ENCODE measurements around the gene ALAD. TPM values are rescaled to one million over a fixed set of nuclear protein-coding genes. Genes with fewer than 3 reads are reported as not detected.
"Not testable (repeated sequence)": the region's sequence is repeated elsewhere in the genome, so short reads cannot be mapped to it uniquely, and the experiment has no call there.

Gene ALAD
- total and polyA plus RNA-seq, 2 donors (not counting 1 experiment from before 2014, with no cell fraction given), result 13.1 to 42.1 TPM

- Histone ChIP-seq H3K36me3 (ENCODE audit: control insufficient read depth, insufficient read depth, low read length) (no peaks in the 10 kb centered on the region), H3K4me3 (replicated peaks in 1 of 4; ENCODE audit: control extremely low read depth in 1 of 4, insufficient read depth in 1 of 4, low read depth in 3 of 4, low read length in 4 of 4) (no peak overlapping the region), H4K20me1 (ENCODE audit: control insufficient read depth, extremely low read depth, insufficient read depth, low read length) (no peaks in the 10 kb centered on the region), H3K27ac (ENCODE audit: insufficient read depth, low read length) (no peak overlapping the region), H2AFZ (ENCODE audit: low read length) (no peak overlapping the region), H3K9ac (ENCODE audit: insufficient read depth, low read length) (no peak overlapping the region), H3K27me3 (ENCODE audit: control insufficient read depth, insufficient read depth, low read length) (no peaks in the 10 kb centered on the region), H3K4me1 (ENCODE audit: control insufficient read depth, extremely low read depth, insufficient read depth, low read length) (no peaks in the 10 kb centered on the region), H3K79me2 (ENCODE audit: control insufficient read depth, insufficient read depth, low read length) (no peaks in the 10 kb centered on the region), H3K4me2 (ENCODE audit: extremely low read depth, insufficient read depth, low read length) (no peak overlapping the region), H3K9me3 (ENCODE audit: control insufficient read depth, insufficient read depth, low read depth, low read length) (no peaks in the 10 kb centered on the region)
- no peak for TF ChIP-seq CTCF (conservative IDR thresholded peaks at IDR 0.05 in 1 of 2, IDR thresholded peaks at IDR 0.05 in 1 of 2; ENCODE audit: low read depth in 1 of 2, low read length in 2 of 2)
- TF ChIP-seq EZH2 (IDR thresholded peaks at IDR 0.05; ENCODE audit: low read length, missing control alignments), result no peak
- DNase-seq (ENCODE audit: low read depth in 2 of 2), result no peak
These were observed 19.1 kb downstream of the ALAD start for GRCh38 chr9:113381909-113382411.

DNA sequence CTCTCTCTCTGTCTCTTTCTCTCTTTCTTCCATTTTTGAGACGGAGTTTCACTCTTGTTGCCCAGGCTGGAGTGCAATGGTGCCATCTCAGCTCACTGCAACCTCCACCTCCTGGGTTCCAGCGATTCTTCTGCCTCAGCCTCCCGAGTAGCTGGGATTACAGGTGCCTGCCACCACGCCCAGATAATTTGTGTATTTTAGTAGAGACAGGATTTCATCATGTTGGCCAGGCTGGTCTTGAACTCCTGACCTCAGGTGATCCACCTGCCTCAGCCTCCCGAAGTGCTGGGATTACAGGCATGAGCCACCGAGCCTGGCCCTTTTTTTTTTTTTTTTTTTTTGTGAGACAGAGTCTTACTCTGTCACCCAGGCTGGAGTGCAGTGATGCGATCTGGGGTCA lies 19.6 kb downstream of the ALAD start:
- not testable (repeated sequence) for H3K27ac ChIP-seq (ENCODE audit: insufficient read depth, low read length); H3K4me3 ChIP-seq (replicated peaks in 1 of 4; ENCODE audit: control extremely low read depth in 1 of 4, insufficient read depth in 1 of 4, low read depth in 3 of 4, low read length in 4 of 4); H4K20me1 ChIP-seq (ENCODE audit: control insufficient read depth, extremely low read depth, insufficient read depth, low read length); H3K9me3 ChIP-seq (ENCODE audit: control insufficient read depth, insufficient read depth, low read depth, low read length); H3K9ac ChIP-seq (ENCODE audit: insufficient read depth, low read length); H2AFZ ChIP-seq (ENCODE audit: low read length); H3K36me3 ChIP-seq (ENCODE audit: control insufficient read depth, insufficient read depth, low read length); DNase-seq (ENCODE audit: low read depth in 2 of 2); H3K4me1 ChIP-seq (ENCODE audit: control insufficient read depth, extremely low read depth, insufficient read depth, low read length); H3K27me3 ChIP-seq (ENCODE audit: control insufficient read depth, insufficient read depth, low read length); H3K79me2 ChIP-seq (ENCODE audit: control insufficient read depth, insufficient read depth, low read length); H3K4me2 ChIP-seq (ENCODE audit: extremely low read depth, insufficient read depth, low read length)

DNA sequence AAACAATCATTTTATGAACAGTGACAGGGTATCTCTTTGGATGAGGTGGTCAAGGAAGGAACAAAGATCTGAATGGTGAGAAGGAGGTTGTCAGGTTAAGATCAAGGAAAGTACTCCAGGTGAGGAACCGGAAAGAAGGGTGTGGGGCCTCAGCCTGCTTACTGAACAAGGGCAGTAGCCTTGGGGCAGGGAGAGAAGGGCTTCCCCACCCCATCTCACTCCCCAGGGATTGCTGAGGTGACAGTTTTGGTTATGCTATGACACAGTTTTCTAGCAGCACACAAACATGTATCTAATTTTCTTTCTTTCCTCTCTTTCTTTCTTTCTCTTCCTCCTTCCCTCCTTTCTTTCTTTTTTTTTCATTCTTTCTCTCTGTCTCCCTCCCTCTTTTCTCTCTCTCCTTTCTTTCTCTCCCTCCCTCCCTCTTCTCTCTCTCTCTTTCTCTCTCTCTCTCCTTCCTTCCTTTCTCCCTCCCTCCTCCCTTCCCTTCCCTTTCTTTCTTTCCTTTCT lies 20.2 kb downstream of the ALAD start:
- Histone ChIP-seq H3K79me2 (ENCODE audit: control insufficient read depth, insufficient read depth, low read length) (no peaks in the 10 kb centered on the region), H3K4me1 (ENCODE audit: control insufficient read depth, extremely low read depth, insufficient read depth, low read length) (no peaks in the 10 kb centered on the region), H3K36me3 (ENCODE audit: control insufficient read depth, insufficient read depth, low read length) (no peaks in the 10 kb centered on the region), H3K9ac (ENCODE audit: insufficient read depth, low read length) (no peak overlapping the region), H3K4me3 (replicated peaks in 1 of 4; ENCODE audit: control extremely low read depth in 1 of 4, insufficient read depth in 1 of 4, low read depth in 3 of 4, low read length in 4 of 4) (no peak overlapping the region), H3K27me3 (ENCODE audit: control insufficient read depth, insufficient read depth, low read length) (no peaks in the 10 kb centered on the region), H4K20me1 (ENCODE audit: control insufficient read depth, extremely low read depth, insufficient read depth, low read length) (no peaks in the 10 kb centered on the region), H3K4me2 (ENCODE audit: extremely low read depth, insufficient read depth, low read length) (no peak overlapping the region), H3K27ac (ENCODE audit: insufficient read depth, low read length) (no peak overlapping the region), H3K9me3 (ENCODE audit: control insufficient read depth, insufficient read depth, low read depth, low read length) (no peaks in the 10 kb centered on the region), H2AFZ (ENCODE audit: low read length) (no peak overlapping the region)
- TF ChIP-seq EZH2 (IDR thresholded peaks at IDR 0.05; ENCODE audit: low read length, missing control alignments), result no peak
- no peak for TF ChIP-seq CTCF (conservative IDR thresholded peaks at IDR 0.05 in 1 of 2, IDR thresholded peaks at IDR 0.05 in 1 of 2; ENCODE audit: low read depth in 1 of 2, low read length in 2 of 2)
- no peak for DNase-seq (ENCODE audit: low read depth in 2 of 2)

GRCh38 chr9:113379829-113380210 lies 21.3 kb downstream of the ALAD start:
- H3K9me3 ChIP-seq (ENCODE audit: control insufficient read depth, insufficient read depth, low read depth, low read length); H3K4me2 ChIP-seq (ENCODE audit: extremely low read depth, insufficient read depth, low read length); H3K36me3 ChIP-seq (ENCODE audit: control insufficient read depth, insufficient read depth, low read length); H3K79me2 ChIP-seq (ENCODE audit: control insufficient read depth, insufficient read depth, low read length); DNase-seq (ENCODE audit: low read depth in 2 of 2); H4K20me1 ChIP-seq (ENCODE audit: control insufficient read depth, extremely low read depth, insufficient read depth, low read length); H3K4me3 ChIP-seq (replicated peaks in 1 of 4; ENCODE audit: control extremely low read depth in 1 of 4, insufficient read depth in 1 of 4, low read depth in 3 of 4, low read length in 4 of 4); H2AFZ ChIP-seq (ENCODE audit: low read length); H3K9ac ChIP-seq (ENCODE audit: insufficient read depth, low read length); H3K4me1 ChIP-seq (ENCODE audit: control insufficient read depth, extremely low read depth, insufficient read depth, low read length); H3K27ac ChIP-seq (ENCODE audit: insufficient read depth, low read length); H3K27me3 ChIP-seq (ENCODE audit: control insufficient read depth, insufficient read depth, low read length): not testable (repeated sequence)

DNA sequence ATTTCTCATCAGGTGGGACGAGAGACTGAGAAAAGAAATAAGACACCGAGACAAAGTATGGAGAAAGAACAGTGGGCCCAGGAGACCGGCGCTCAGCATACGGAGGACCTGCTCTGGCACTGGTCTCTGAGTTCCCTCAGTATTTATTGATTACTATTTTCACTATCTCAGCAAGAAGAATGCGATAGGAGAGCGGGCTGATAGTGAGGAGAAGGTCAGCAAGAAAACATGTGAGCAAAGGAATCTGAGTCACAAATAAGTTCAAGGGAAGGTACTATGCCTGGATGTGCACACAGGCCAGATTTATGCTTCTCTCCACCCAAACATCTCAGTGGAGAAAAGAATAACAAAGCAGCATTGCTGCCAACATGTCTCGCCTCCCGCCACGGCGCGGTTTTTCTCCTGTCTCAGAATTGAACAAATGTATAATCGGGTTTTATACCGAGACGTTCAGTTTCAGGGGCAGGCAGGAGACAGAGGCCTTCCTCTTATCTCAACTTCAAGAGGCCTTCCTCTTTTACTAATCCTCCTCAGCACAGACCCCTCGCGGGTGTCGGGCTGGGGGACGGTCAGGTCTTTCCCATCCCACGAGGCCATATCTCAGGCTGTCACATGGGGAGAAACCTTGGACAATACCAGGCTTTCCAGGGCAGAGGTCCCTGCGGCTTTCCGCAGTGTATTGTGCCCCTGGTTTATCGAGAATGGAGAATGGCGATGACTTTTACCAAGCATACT lies 21.8 kb downstream of the ALAD start:
- H3K27ac ChIP-seq (ENCODE audit: insufficient read depth, low read length); H2AFZ ChIP-seq (ENCODE audit: low read length); H3K4me2 ChIP-seq (ENCODE audit: extremely low read depth, insufficient read depth, low read length); H3K36me3 ChIP-seq (ENCODE audit: control insufficient read depth, insufficient read depth, low read length); H3K4me1 ChIP-seq (ENCODE audit: control insufficient read depth, extremely low read depth, insufficient read depth, low read length); H4K20me1 ChIP-seq (ENCODE audit: control insufficient read depth, extremely low read depth, insufficient read depth, low read length); H3K79me2 ChIP-seq (ENCODE audit: control insufficient read depth, insufficient read depth, low read length); H3K4me3 ChIP-seq (replicated peaks in 1 of 4; ENCODE audit: control extremely low read depth in 1 of 4, insufficient read depth in 1 of 4, low read depth in 3 of 4, low read length in 4 of 4); H3K9me3 ChIP-seq (ENCODE audit: control insufficient read depth, insufficient read depth, low read depth, low read length); H3K9ac ChIP-seq (ENCODE audit: insufficient read depth, low read length); DNase-seq (ENCODE audit: low read depth in 2 of 2); H3K27me3 ChIP-seq (ENCODE audit: control insufficient read depth, insufficient read depth, low read length): not testable (repeated sequence)

Measured in fibroblast of lung (primary cell).